ENCODE data around the gene SRR. TPM values are rescaled to one million over a fixed set of nuclear protein-coding genes. Genes with fewer than 3 reads are reported as not detected.
A peak's percentile ranks its signal among the peaks of the same experiment; 100 is the strongest.

Gene SRR
- total RNA-seq, 4 donors from 2014 or later = 5.6 to 29.2 (median 13.4) TPM

DNA sequence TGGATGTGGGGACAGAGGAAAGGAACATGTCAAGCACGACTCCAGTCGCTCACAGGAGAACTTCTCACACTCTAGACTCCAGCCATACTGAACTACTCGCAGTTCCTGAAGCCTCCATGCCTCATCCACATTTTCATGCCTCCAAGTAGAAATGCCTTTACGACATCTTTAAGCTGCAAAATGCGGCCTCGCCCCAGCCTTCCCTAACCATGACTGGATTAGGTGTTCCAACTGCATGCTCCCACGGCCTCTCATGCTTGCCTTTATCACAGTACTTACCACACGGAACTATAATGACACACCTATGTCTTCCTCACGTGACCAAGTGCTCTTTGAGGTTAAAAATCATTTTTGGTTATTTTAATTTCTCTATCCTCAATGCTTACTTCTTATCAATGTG, 24.0 kb upstream of the SRR start:
- Histone ChIP-seq H3K27ac (no peak overlapping the region), H3K36me3 (no peaks in the 10 kb centered on the region), H3K4me1 (no peaks in the 10 kb centered on the region), H3K27me3 (no peaks in the 10 kb centered on the region), H3K4me3 (no peak overlapping the region), H3K9me3 (no peaks in the 10 kb centered on the region)
- no peak for TF ChIP-seq CTCF (IDR thresholded peaks at IDR 0.05)
- no peak for TF ChIP-seq POLR2A (IDR thresholded peaks at IDR 0.05)
- intact Hi-C loops (cut with DNase I; ENCODE audit: low total_unique reads) = no loop called here
- no peak for DNase-seq

DNA sequence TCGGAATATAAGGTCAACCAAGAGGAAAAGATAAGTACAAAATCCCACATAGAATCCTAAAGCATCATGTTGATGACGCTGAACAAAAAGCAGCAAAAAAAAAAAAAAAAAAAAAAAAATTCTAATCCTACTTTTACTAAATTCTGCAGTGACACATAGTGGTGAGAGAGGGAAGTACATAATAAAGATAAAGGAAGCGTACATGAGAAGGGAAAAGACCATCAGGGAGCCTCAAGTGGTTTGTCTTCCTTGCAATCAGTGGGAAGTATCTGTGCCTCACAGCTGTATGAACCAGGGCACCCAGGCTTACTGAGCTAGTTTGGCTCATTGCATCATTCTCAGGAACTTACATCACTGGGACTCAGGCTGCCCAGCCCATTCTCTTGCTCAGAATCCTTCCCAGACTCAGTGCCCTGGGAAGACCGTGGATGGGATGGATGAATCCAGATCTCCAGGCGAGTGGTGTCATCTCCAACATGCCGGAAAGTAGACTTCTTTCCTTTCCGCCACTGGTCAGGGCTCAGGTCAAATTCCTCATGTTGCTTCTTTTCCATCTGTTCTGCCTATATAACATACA, 21.4 kb upstream of the SRR start:
- TF ChIP-seq POLR2A (IDR thresholded peaks at IDR 0.05) (no peak), CTCF (IDR thresholded peaks at IDR 0.05) (peak; percentile 58 to 62 (median 60))
- no peak for DNase-seq
- Histone ChIP-seq H3K27me3 (no peaks in the 10 kb centered on the region), H3K9me3 (no peaks in the 10 kb centered on the region), H3K36me3 (no peaks in the 10 kb centered on the region), H3K4me1 (no peaks in the 10 kb centered on the region), H3K4me3 (no peak overlapping the region), H3K27ac (no peak overlapping the region)
- intact Hi-C loops (cut with DNase I; ENCODE audit: low total_unique reads) = no loop called here

DNA sequence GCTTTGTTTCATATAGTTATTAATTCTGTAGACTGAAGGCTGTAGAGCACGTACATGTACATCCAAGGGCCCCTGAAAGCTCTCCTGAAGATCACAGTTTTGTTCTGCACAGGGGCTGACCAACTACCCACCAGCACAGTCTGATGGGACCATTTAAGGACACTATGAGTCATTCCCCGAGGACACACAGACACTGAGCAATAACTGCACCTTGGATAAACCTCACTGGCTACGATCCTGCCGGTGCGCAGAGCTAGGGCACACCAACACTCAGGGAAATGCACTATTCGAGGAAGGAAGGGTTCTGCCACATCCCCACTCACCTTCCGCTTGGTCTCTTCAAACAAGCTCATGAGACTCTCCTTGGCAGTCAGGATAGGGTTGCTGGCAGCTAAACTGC, 20.4 kb upstream of the SRR start:
- Histone ChIP-seq H3K27me3 (no peaks in the 10 kb centered on the region), H3K27ac (no peak overlapping the region), H3K36me3 (no peaks in the 10 kb centered on the region), H3K4me3 (no peak overlapping the region), H3K4me1 (no peaks in the 10 kb centered on the region), H3K9me3 (no peaks in the 10 kb centered on the region)
- TF ChIP-seq CTCF (IDR thresholded peaks at IDR 0.05) (no peak), POLR2A (IDR thresholded peaks at IDR 0.05) (no peak)
- intact Hi-C loops (cut with DNase I; ENCODE audit: low total_unique reads) = no loop called here
- DNase-seq = no peak

- no peaks in the 10 kb centered on the region for H3K27me3 ChIP-seq
- no peak overlapping the region for H3K27ac ChIP-seq
- intact Hi-C loops (cut with DNase I; ENCODE audit: low total_unique reads) = no loop called here
- H3K4me3 ChIP-seq = no peak overlapping the region
- DNase-seq = no peak
- H3K4me1 ChIP-seq = no peaks in the 10 kb centered on the region
- H3K9me3 ChIP-seq = no peaks in the 10 kb centered on the region
- TF ChIP-seq CTCF (IDR thresholded peaks at IDR 0.05) = no peak
- H3K36me3 ChIP-seq = no peaks in the 10 kb centered on the region
Observed at GRCh38 chr17:2289878-2290478, 13.8 kb upstream of the SRR start.

GRCh38 chr17:2292100-2292499, 11.7 kb upstream of the SRR start:
- Histone ChIP-seq H3K27me3 (no peaks in the 10 kb centered on the region), H3K4me3 (no peak overlapping the region), H3K4me1 (no peaks in the 10 kb centered on the region), H3K9me3 (no peaks in the 10 kb centered on the region), H3K36me3 (no peaks in the 10 kb centered on the region), H3K27ac (no peak overlapping the region)
- intact Hi-C loops (cut with DNase I; ENCODE audit: low total_unique reads) = no loop called here
- TF ChIP-seq POLR2A (IDR thresholded peaks at IDR 0.05) (no peak), CTCF (IDR thresholded peaks at IDR 0.05) (no peak)
- DNase-seq = no peak
